ENCODE measurements around the gene RAP1B. TPM values are rescaled to one million over a fixed set of nuclear protein-coding genes. Genes with fewer than 3 reads are reported as not detected.
A peak's percentile ranks its signal among the peaks of the same experiment; 100 is the strongest.

Gene RAP1B
- total RNA-seq, 2 experiments from 2014 or later, result 256 to 261 TPM

DNA sequence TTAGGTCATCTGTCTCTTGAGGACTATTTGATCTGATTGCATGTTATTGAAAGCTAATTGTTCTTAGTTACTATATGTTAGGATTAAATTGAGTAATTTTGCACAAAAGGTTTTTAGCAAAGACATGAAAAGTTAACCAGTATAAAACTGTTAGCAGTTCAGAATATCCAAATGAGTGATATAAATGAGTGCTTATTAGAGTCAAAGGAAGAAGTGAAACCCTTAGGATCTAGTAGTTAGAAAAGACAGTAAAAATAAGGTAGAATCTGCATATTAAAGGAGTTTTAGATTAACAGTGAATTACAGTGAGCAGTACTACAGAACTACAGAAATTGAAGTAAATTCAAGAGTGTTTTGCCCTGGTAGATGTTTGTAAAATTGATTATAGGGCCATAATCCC, 12.4 kb downstream of the RAP1B start:
- H3K27me3 ChIP-seq (ENCODE audit: control insufficient read depth in 1 of 2, insufficient read depth in 2 of 2, low read length in 2 of 2), result no peaks in the 10 kb centered on the region
- TF ChIP-seq CTCF (IDR thresholded peaks at IDR 0.05), result no peak
- intact Hi-C loops (cut with DNase I, micrococcal nuclease), result no loop called here
- peaks cover 54% of the 10 kb centered on the region for H3K4me1 ChIP-seq (ENCODE audit: insufficient read depth, low read length)
- H3K9me3 ChIP-seq (ENCODE audit: control insufficient read depth in 1 of 2, insufficient read depth in 1 of 2, low read length in 2 of 2), result peaks cover 4 to 9% of the 10 kb centered on the region in 2 experiments
- Mint-ChIP-seq H3K4me1 (ENCODE audit: low read depth) (peaks cover 91% of the 10 kb centered on the region), H3K27me3 (no peaks in the 10 kb centered on the region), H3K9me3 (peaks cover 5% of the 10 kb centered on the region), H3K27ac (peak overlapping the region; percentile 37), H3K36me3 (ENCODE audit: low read depth) (peaks cover 87% of the 10 kb centered on the region), H3K4me3 (peak overlapping the region; percentile 8)
- H3K36me3 ChIP-seq (ENCODE audit: insufficient read depth, low read length), result peaks cover 46% of the 10 kb centered on the region
- no peak overlapping the region for H3K27ac ChIP-seq (ENCODE audit: low read depth in 1 of 2, low read length in 2 of 2)
- POLR2A ChIA-PET, result interaction anchor here (0.9 to 2.9 kb wide), 3 partner anchors 11 to 36 kb away, joined by 3 to 20 read pairs (median 6); partner anchors contain the start of gene RAP1B
- DNase-seq (no peak), ATAC-seq (ENCODE audit: poor library complexity) (no peak)
- CTCF ChIA-PET, result no interaction called here
- no peak overlapping the region for H3K4me3 ChIP-seq (ENCODE audit: low read length)

GRCh38 chr12:68623984-68624383, 13.3 kb downstream of the RAP1B start:
- Histone ChIP-seq H3K27ac (ENCODE audit: low read depth in 1 of 2, low read length in 2 of 2) (no peak overlapping the region), H3K27me3 (ENCODE audit: control insufficient read depth in 1 of 2, insufficient read depth in 2 of 2, low read length in 2 of 2) (no peaks in the 10 kb centered on the region), H3K9me3 (ENCODE audit: control insufficient read depth in 1 of 2, insufficient read depth in 1 of 2, low read length in 2 of 2) (peaks cover 7 to 9% of the 10 kb centered on the region in 2 experiments), H3K36me3 (ENCODE audit: insufficient read depth, low read length) (peaks cover 42% of the 10 kb centered on the region), H3K4me3 (ENCODE audit: low read length) (no peak overlapping the region), H3K4me1 (ENCODE audit: insufficient read depth, low read length) (peaks cover 50% of the 10 kb centered on the region)
- Mint-ChIP-seq H3K4me3 (peak overlapping the region; percentile 18), H3K36me3 (ENCODE audit: low read depth) (peaks cover 87% of the 10 kb centered on the region), H3K9me3 (peaks cover 6% of the 10 kb centered on the region), H3K27me3 (no peaks in the 10 kb centered on the region), H3K27ac (peak overlapping the region; percentile 37), H3K4me1 (ENCODE audit: low read depth) (peaks cover 90% of the 10 kb centered on the region)
- POLR2A ChIA-PET, result interaction anchor here (1.6 to 1.7 kb wide), 2 partner anchors 14 to 85 kb away, joined by 4 read pairs; partner anchors contain the start of gene RAP1B
- CTCF ChIA-PET, result interaction anchor here (0.6 kb wide), 1 partner anchor 31 kb away, joined by 3 read pairs; no protein-coding TSS in a partner anchor
- no peak for DNase-seq
- TF ChIP-seq CTCF (IDR thresholded peaks at IDR 0.05), result no peak
- ATAC-seq (ENCODE audit: poor library complexity), result no peak
- intact Hi-C loops (cut with DNase I, micrococcal nuclease), result no loop called here

- ATAC-seq (ENCODE audit: poor library complexity) (no peak), DNase-seq (no peak)
- Histone ChIP-seq H3K36me3 (ENCODE audit: insufficient read depth, low read length) (peaks cover 42% of the 10 kb centered on the region), H3K9me3 (ENCODE audit: control insufficient read depth in 1 of 2, insufficient read depth in 1 of 2, low read length in 2 of 2) (peaks cover 7 to 9% of the 10 kb centered on the region in 2 experiments), H3K27me3 (ENCODE audit: control insufficient read depth in 1 of 2, insufficient read depth in 2 of 2, low read length in 2 of 2) (no peaks in the 10 kb centered on the region), H3K4me1 (ENCODE audit: insufficient read depth, low read length) (peaks cover 52% of the 10 kb centered on the region), H3K4me3 (ENCODE audit: low read length) (no peak overlapping the region), H3K27ac (ENCODE audit: low read depth in 1 of 2, low read length in 2 of 2) (no peak overlapping the region)
- Mint-ChIP-seq H3K4me3 (peak overlapping the region; percentile 23), H3K27me3 (no peaks in the 10 kb centered on the region), H3K27ac (peak overlapping the region; percentile 79), H3K4me1 (ENCODE audit: low read depth) (peaks cover 89% of the 10 kb centered on the region), H3K36me3 (ENCODE audit: low read depth) (peaks cover 89% of the 10 kb centered on the region), H3K9me3 (peaks cover 6% of the 10 kb centered on the region)
- no peak for TF ChIP-seq CTCF (IDR thresholded peaks at IDR 0.05)
- CTCF ChIA-PET, result interaction anchor here (0.8 kb wide), 1 partner anchor 12 kb away, joined by 3 read pairs; no protein-coding TSS in a partner anchor
- POLR2A ChIA-PET, result interaction anchor here (1.6 to 1.7 kb wide), 2 partner anchors 15 to 86 kb away, joined by 4 read pairs; partner anchors contain the start of gene RAP1B
- intact Hi-C loops (cut with DNase I, micrococcal nuclease), result loop anchor here in 1 of 2 experiments (5.0 kb wide), 1 partner anchor 33 kb away; no protein-coding TSS in a partner anchor
Observed at GRCh38 chr12:68624933-68625332, 14.2 kb downstream of the RAP1B start.
